Mesothelial cell of epicardium (in vitro differentiated cells): ENCODE results near the gene MT1M. TPM values are rescaled to one million over a fixed set of nuclear protein-coding genes. Genes with fewer than 3 reads are reported as not detected.

Source experiments
- DNase-seq, 2 experiments: peaks; one replicate each; pipeline ENCODE4 v3.0.0; 2021; ENCODE audit warnings: low spot score in 2 of 2; ENCODE audit not compliant: unreplicated experiment in 2 of 2
- H3K27ac Mint-ChIP-seq: 2 replicates; pipeline ENCODE4 v1.8.0; 2021; ENCODE audit warnings: mixed read lengths
- H3K27me3 Mint-ChIP-seq: 2 replicates; pipeline ENCODE4 v1.8.0; 2021; ENCODE audit warnings: low read depth, mixed read lengths
- H3K36me3 Mint-ChIP-seq: 2 replicates; pipeline ENCODE4 v1.8.0; 2021; ENCODE audit warnings: mixed read lengths
- H3K4me1 Mint-ChIP-seq: 2 replicates; pipeline ENCODE4 v1.8.0; 2021; ENCODE audit warnings: mixed read lengths
- H3K4me3 Mint-ChIP-seq: 2 replicates; pipeline ENCODE4 v1.8.0; 2021; ENCODE audit warnings: mild to moderate bottlenecking, moderate library complexity, mixed read lengths
- H3K9me3 Mint-ChIP-seq: 2 replicates; pipeline ENCODE4 v1.8.0; 2021; ENCODE audit warnings: mixed read lengths
- total RNA-seq: library from RNA; stranded (reverse); gene quantifications from 3 replicates; pipeline ENCODE4 v1.2.1, GENCODE V29; 2021
- TF ChIP-seq, protein P1 (sequence below): fragments of 200-600 bp; sonication (generic); IDR thresholded peaks from one replicate; pipeline ENCODE4 v1.5.0; 2021; ENCODE audit warnings: antibody characterized with exemption; ENCODE audit not compliant: unreplicated experiment

The MT1M gene
- total RNA-seq, 1 donor from 2014 or later: not detected

DNA sequence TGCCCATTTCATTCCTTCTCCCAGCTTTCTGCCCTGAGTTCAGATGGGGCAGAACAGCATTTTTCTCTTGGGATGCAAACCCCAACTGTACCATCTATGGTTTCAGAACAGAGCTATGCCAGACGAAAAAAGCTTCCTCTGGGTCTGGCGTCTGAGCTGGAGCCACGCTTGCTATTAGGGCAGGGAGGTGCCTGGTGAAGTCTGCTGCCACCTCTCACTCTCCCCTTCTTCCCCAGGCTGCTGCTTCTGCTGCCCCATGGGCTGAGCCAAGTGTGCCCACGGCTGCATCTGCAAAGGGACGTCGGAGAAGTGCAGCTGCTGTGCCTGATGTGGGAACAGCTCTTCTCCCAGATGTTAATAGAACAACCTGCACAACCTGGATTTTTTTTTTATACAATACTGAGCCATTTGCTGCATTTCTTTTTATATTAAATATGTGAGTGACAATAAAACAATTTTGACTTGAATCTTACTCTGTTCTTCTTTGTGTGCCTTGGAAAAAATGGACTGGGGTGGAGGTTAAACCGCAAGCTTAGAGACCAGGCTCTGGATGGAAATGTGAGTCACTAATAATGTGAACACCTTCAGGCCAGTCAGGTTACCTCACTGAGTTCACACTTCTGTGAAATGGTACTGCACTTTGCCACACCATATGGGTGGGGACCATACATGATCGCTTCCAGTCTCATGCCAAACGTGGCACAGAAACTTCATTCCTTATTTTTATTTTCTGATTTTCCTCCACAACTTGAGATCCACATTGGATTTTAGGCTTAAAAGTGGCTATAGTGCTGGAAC is 4.4 kb downstream of the MT1M start:
- Mint-ChIP-seq H3K4me3 (no peak overlapping the region), H3K9me3 (no peaks in the 10 kb centered on the region), H3K27ac (no peak overlapping the region), H3K27me3 (peaks cover 99% of the 10 kb centered on the region), H3K4me1 (peaks cover 17% of the 10 kb centered on the region), H3K36me3 (no peaks in the 10 kb centered on the region)
- DNase-seq: no peak
- TF ChIP-seq, protein P1, sequence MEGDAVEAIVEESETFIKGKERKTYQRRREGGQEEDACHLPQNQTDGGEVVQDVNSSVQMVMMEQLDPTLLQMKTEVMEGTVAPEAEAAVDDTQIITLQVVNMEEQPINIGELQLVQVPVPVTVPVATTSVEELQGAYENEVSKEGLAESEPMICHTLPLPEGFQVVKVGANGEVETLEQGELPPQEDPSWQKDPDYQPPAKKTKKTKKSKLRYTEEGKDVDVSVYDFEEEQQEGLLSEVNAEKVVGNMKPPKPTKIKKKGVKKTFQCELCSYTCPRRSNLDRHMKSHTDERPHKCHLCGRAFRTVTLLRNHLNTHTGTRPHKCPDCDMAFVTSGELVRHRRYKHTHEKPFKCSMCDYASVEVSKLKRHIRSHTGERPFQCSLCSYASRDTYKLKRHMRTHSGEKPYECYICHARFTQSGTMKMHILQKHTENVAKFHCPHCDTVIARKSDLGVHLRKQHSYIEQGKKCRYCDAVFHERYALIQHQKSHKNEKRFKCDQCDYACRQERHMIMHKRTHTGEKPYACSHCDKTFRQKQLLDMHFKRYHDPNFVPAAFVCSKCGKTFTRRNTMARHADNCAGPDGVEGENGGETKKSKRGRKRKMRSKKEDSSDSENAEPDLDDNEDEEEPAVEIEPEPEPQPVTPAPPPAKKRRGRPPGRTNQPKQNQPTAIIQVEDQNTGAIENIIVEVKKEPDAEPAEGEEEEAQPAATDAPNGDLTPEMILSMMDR: no peak

GRCh38 chr16:56637814-56638750 is 5.6 kb downstream of the MT1M start, which contains the start of gene MT1A:
Gene MT1A, plus strand, starts transcription at chr16:56638666. Its CDS starts 73 bp downstream, at chr16:56638739.
- H3K4me1 Mint-ChIP-seq: peaks cover 12% of the 10 kb centered on the region

DNA sequence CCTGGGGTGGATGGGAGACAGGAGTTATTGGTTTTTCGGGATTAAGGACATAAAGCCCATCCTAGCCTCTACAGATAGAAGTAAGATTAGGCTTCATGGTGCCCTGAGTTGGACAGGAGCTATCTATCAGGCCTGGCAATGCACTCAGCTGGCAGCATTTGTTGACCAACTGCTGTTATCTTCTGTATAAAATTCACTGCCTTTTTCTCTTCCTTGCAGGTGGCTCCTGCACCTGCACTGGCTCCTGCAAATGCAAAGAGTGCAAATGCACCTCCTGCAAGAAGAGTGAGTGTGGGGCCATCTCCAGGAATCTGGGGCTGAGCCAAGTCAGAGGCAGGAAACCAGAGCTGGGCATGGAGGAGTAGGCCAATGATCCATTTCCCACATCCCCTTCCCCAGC is 6.6 kb downstream of the MT1M start:
- H3K9me3 Mint-ChIP-seq: no peaks in the 10 kb centered on the region
- peaks cover 99% of the 10 kb centered on the region for H3K27me3 Mint-ChIP-seq
- no peaks in the 10 kb centered on the region for H3K36me3 Mint-ChIP-seq
- no peak overlapping the region for H3K4me3 Mint-ChIP-seq
- H3K27ac Mint-ChIP-seq: no peak overlapping the region
- peaks cover 16% of the 10 kb centered on the region for H3K4me1 Mint-ChIP-seq
- DNase-seq: no peak
- TF ChIP-seq, protein P1: no peak

More at GRCh38 chr16:56637814-56638750, 5.6 kb downstream of the MT1M start, which contains the start of gene MT1A:
- DNase-seq: peak in 1 of 2 experiments; percentile 51
- TF ChIP-seq, protein P1: no peak
- H3K4me3 Mint-ChIP-seq: peak within 1 kb of the TSS; percentile 64
- no peak within 1 kb of the TSS for H3K27ac Mint-ChIP-seq
- no peaks in the 10 kb centered on the region for H3K36me3 Mint-ChIP-seq
- H3K9me3 Mint-ChIP-seq: no peaks in the 10 kb centered on the region
- H3K27me3 Mint-ChIP-seq: peaks cover 99% of the 10 kb centered on the region

DNA sequence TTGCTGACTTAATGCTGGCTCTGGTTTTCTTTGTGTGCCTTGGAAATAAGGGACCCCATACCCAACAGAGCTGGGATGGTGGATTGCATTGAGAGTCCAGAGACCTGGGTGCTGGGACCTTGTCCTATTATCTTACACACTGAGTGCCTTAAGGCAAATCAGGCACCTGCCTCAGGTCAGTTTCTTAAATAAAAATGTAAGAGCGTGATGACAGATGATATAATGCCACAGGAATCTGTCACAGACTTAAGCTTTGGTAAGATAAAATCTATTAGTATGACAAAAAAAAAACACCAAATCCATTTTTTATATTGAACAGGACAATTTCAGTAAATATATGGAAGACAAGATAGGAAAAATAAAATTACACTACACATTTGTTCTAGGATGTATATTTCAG is 7.6 kb downstream of the MT1M start:
- no peaks in the 10 kb centered on the region for H3K36me3 Mint-ChIP-seq
- peaks cover 13% of the 10 kb centered on the region for H3K4me1 Mint-ChIP-seq
- TF ChIP-seq, protein P1: no peak
- H3K27ac Mint-ChIP-seq: no peak overlapping the region
- H3K9me3 Mint-ChIP-seq: no peaks in the 10 kb centered on the region
- no peak for DNase-seq
- H3K27me3 Mint-ChIP-seq: peaks cover 99% of the 10 kb centered on the region
- no peak overlapping the region for H3K4me3 Mint-ChIP-seq

DNA sequence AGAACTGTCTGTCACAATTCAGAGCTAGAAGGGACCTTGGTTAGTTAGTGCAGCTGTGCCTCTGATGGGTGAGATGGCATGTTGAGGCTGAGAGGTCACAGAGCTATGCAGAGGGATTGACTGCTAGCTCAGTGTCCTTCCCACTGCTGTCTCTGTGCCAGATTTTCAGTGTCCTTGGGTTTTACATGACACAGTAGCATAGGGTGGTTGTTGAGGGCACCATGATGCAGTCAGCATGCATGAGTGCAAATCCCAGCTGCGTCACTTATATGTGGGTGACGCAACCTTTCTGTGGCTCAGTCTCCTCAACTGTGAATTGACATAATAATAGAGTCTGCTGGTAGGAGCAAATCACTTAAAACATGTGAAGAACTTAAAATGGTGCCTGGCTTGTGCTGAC is 8.7 kb downstream of the MT1M start:
- H3K4me3 Mint-ChIP-seq: no peak overlapping the region
- H3K36me3 Mint-ChIP-seq: no peaks in the 10 kb centered on the region
- no peaks in the 10 kb centered on the region for H3K9me3 Mint-ChIP-seq
- H3K27ac Mint-ChIP-seq: no peak overlapping the region
- DNase-seq: no peak
- peaks cover 11% of the 10 kb centered on the region for H3K4me1 Mint-ChIP-seq
- peaks cover 100% of the 10 kb centered on the region for H3K27me3 Mint-ChIP-seq
- TF ChIP-seq, protein P1: no peak
